ENCODE results near the gene MARCHF11.

Gene MARCHF11

DNA sequence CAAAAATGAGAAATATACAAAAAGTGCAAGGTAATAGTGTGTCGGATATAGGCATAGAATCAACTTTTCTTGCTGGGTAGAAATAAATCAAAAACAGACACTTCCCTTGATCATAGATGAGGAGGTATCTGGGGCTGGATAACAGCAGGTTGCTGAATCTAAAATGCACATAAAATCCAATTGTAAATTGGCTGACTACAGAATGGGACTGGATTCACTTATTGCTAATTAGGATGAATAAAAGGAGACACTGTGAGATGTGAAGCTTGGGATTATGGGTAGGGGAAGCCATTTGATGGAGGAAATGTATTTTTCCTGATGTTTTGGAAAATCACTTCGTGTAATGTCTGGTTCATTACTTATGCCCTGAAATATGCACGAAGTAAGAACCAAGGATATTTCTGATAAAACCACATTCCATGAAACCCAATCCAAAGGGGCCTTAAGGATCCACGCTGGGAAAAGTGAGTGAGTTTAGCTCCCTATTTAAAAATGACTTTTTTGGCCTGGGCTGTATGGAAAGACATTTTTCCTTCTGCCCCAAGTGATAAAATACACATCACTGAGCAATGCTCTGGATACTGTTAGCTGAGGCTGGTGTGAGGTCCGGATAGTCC lies 136.1 kb downstream of the MARCHF11 start:
- Histone ChIP-seq H3K36me3 (ENCODE audit: control insufficient read depth, insufficient read depth, low read length) (no peaks in the 10 kb centered on the region), H3K27me3 (replicated peaks; ENCODE audit: control insufficient read depth, insufficient read depth, low read length) (no peaks in the 10 kb centered on the region), H3K4me3 (replicated peaks; ENCODE audit: low read depth, low read length) (no peak overlapping the region)
- TF ChIP-seq CTCF (IDR thresholded peaks at IDR 0.05; ENCODE audit: insufficient read depth, low read length, poor library complexity, severe bottlenecking): no peak
- no peak for DNase-seq (ENCODE audit: extremely low read depth, insufficient read length)

GRCh38 chr5:16037121-16037845 lies 142.3 kb downstream of the MARCHF11 start:
- no peaks in the 10 kb centered on the region for H3K36me3 ChIP-seq (ENCODE audit: control insufficient read depth, insufficient read depth, low read length)
- H3K27me3 ChIP-seq (replicated peaks; ENCODE audit: control insufficient read depth, insufficient read depth, low read length): no peaks in the 10 kb centered on the region
- no peak for TF ChIP-seq CTCF (IDR thresholded peaks at IDR 0.05; ENCODE audit: insufficient read depth, low read length, poor library complexity, severe bottlenecking)
- no peak overlapping the region for H3K4me3 ChIP-seq (replicated peaks; ENCODE audit: low read depth, low read length)
- no peak for DNase-seq (ENCODE audit: extremely low read depth, insufficient read length)

DNA sequence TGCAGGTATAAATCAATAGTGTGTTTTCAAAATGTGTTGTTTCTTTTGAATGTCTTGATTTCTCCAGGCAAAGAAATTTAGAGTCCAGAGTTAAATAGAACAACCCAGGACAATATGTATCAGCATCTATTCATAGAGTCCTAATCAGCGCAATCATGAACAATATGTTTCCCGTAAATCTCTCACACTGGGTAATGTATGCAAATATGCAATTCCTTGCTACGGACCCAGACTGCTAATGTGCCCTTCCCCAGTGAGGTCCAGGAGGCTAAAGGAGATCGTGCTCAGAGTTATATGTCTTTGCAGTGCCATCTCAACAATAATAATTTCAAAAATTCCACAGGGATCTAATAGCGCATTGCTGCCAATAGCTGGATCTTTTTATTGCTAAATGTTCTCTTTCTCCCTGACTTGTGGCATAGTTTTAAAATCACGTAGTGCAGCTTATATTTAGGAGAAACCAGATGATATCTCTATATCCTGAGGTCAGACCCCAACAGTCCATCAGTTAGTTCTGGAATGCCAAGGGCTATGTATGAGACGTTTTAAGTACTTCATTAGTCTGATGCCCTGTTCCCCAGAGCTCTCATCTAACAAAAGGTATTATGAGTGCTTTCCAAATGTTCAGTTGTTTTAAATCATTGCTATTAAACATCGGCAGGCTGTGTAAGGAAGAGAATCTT lies 145.1 kb downstream of the MARCHF11 start:
- H3K4me3 ChIP-seq (replicated peaks; ENCODE audit: low read depth, low read length): no peak overlapping the region
- DNase-seq (ENCODE audit: extremely low read depth, insufficient read length): no peak
- no peaks in the 10 kb centered on the region for H3K36me3 ChIP-seq (ENCODE audit: control insufficient read depth, insufficient read depth, low read length)
- H3K27me3 ChIP-seq (replicated peaks; ENCODE audit: control insufficient read depth, insufficient read depth, low read length): no peaks in the 10 kb centered on the region
- TF ChIP-seq CTCF (IDR thresholded peaks at IDR 0.05; ENCODE audit: insufficient read depth, low read length, poor library complexity, severe bottlenecking): no peak

- no peak for TF ChIP-seq CTCF (IDR thresholded peaks at IDR 0.05; ENCODE audit: insufficient read depth, low read length, poor library complexity, severe bottlenecking)
- Histone ChIP-seq H3K4me3 (replicated peaks; ENCODE audit: low read depth, low read length) (no peak overlapping the region), H3K36me3 (ENCODE audit: control insufficient read depth, insufficient read depth, low read length) (no peaks in the 10 kb centered on the region), H3K27me3 (replicated peaks; ENCODE audit: control insufficient read depth, insufficient read depth, low read length) (no peaks in the 10 kb centered on the region)
- DNase-seq (ENCODE audit: extremely low read depth, insufficient read length): no peak
These were observed 146.2 kb downstream of the MARCHF11 start for GRCh38 chr5:16033187-16033925.

DNA sequence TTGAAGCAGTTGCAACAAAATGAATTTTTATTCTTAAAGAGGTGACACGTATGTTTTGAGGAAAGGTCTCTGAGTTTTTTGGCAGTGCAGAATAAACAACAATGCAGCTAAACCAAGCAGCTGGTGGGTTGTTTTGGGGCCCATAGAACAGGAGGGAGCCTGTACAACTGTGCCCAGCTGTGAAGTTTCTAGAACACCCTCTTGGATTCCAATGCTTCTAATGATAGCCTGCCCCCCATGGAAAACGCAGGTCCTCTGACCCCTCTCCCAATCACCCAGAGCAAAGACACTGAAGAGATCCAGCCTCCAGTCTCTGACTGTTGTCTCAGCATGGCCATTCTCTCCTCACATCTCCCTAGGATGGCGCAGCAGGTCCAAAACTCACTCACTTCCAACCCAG lies 150.9 kb downstream of the MARCHF11 start:
- Histone ChIP-seq H3K4me3 (replicated peaks; ENCODE audit: low read depth, low read length) (no peak overlapping the region), H3K27me3 (replicated peaks; ENCODE audit: control insufficient read depth, insufficient read depth, low read length) (no peaks in the 10 kb centered on the region), H3K36me3 (ENCODE audit: control insufficient read depth, insufficient read depth, low read length) (no peaks in the 10 kb centered on the region)
- DNase-seq (ENCODE audit: extremely low read depth, insufficient read length): no peak
- no peak for TF ChIP-seq CTCF (IDR thresholded peaks at IDR 0.05; ENCODE audit: insufficient read depth, low read length, poor library complexity, severe bottlenecking)

Data from GM06990 (cell line).